IPS-20b (cell line): Measurements from ENCODE around the gene TMEM80.

Source experiments
- H3K27ac ChIP-seq: one replicate; pipeline ENCODE4 v1.5.1; 2013; ENCODE audit warnings: low read length
- H3K27me3 ChIP-seq: 2 replicates; pipeline ENCODE4 v1.6.1; 2013; ENCODE audit warnings: mild to moderate bottlenecking, low read length, inconsistent platforms; ENCODE audit not compliant: insufficient read depth
- H3K36me3 ChIP-seq: 2 replicates; pipeline ENCODE4 v1.6.1; 2013; ENCODE audit warnings: low read depth, mild to moderate bottlenecking, inconsistent platforms, low read length, moderate library complexity; ENCODE audit not compliant: insufficient read depth
- H3K4me1 ChIP-seq: 2 replicates; pipeline ENCODE4 v1.6.1; 2013; ENCODE audit warnings: mild to moderate bottlenecking, control low read depth, inconsistent platforms, low read length, moderate library complexity; ENCODE audit not compliant: insufficient read depth
- H3K4me3 ChIP-seq: 2 replicates; pipeline ENCODE4 v1.5.1; 2013; ENCODE audit warnings: mild to moderate bottlenecking, low read length, inconsistent platforms
- H3K9ac ChIP-seq: 2 replicates; pipeline ENCODE4 v1.6.1; 2013; ENCODE audit warnings: low read depth, mild to moderate bottlenecking, inconsistent platforms, low read length, moderate library complexity
- H3K9me3 ChIP-seq: 2 replicates; pipeline ENCODE4 v1.6.1; 2013; ENCODE audit warnings: mild to moderate bottlenecking, low read depth, low read length, inconsistent platforms; ENCODE audit not compliant: insufficient read depth

Gene TMEM80

DNA sequence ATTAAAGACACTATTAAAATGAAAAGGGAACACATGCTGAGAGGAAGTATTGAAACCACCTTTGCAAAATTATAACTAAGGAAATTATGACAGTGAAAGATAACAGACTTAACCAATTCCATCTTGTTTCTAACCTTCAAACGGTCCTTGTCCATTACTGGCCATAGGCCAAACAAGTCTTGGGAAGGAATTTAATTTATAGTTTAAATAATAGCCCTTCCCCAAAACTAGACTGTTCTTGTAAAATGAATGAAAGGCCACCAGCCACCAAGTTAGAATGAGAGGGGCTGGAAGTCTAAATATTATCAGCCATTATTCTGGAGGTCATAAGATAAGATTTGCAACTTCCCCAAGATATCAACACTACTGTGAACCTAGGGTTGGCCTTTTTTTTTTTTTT lies 49.8 kb downstream of the TMEM80 start:
- H3K27ac ChIP-seq, result no peak overlapping the region

GRCh38 chr11:746289-747157 lies 50.9 kb downstream of the TMEM80 start:
- H3K4me1 ChIP-seq, result peaks cover 7% of the 10 kb centered on the region; the same call in 1 of the 2 replicates
- peak overlapping the region; percentile 86 for H3K4me3 ChIP-seq
- no peaks in the 10 kb centered on the region for H3K9me3 ChIP-seq
- H3K36me3 ChIP-seq, result peaks cover 3% of the 10 kb centered on the region; the same call in 1 of the 2 replicates
- peak overlapping the region; percentile 94 for H3K9ac ChIP-seq
- H3K27ac ChIP-seq, result peak overlapping the region; percentile 87
- no peaks in the 10 kb centered on the region for H3K27me3 ChIP-seq

More for the DNA sequence above, 49.8 kb downstream of the TMEM80 start:
- no peaks in the 10 kb centered on the region for H3K9me3 ChIP-seq
- no peaks in the 10 kb centered on the region for H3K27me3 ChIP-seq
- peaks cover 7% of the 10 kb centered on the region; the same call in 1 of the 2 replicates for H3K4me1 ChIP-seq
- no peak overlapping the region for H3K4me3 ChIP-seq
- peak overlapping the region; percentile 20; the same call in 1 of the 2 replicates for H3K9ac ChIP-seq
- peaks cover 3% of the 10 kb centered on the region; the same call in 1 of the 2 replicates for H3K36me3 ChIP-seq

- peak within 1 kb of the TSS; percentile 86 for H3K4me3 ChIP-seq
- peaks cover 7% of the 10 kb centered on the region; the same call in 1 of the 2 replicates for H3K4me1 ChIP-seq
- no peaks in the 10 kb centered on the region for H3K27me3 ChIP-seq
- H3K36me3 ChIP-seq, result peaks cover 5% of the 10 kb centered on the region; the same call in 1 of the 2 replicates
- no peaks in the 10 kb centered on the region for H3K9me3 ChIP-seq
- H3K27ac ChIP-seq, result peak within 1 kb of the TSS; percentile 87
- peak within 1 kb of the TSS; percentile 94 for H3K9ac ChIP-seq
Measured at GRCh38 chr11:747158-748006, 51.8 kb downstream of the TMEM80 start, which contains the start of gene TALDO1. TSS of gene TALDO1 (plus strand) at chr11:747464. CDS start at chr11:747482, 18 bp downstream.

DNA sequence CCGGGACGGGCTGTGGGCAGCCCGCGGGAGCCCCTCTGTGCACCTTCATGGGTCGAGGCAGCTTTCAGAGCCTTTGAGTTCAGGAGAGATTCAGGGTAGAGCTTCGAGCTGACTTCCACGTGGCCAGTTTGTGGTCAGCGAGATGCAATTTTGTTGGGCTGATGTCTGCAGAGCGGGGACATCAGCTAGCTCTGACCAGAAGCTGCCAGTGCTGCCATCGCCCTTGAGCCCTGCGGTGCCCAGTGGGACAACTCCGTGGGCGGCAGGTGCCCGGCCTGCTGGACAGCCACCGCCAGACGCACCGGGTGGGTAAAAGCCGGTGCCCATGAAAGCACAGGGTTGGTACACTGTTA lies 52.4 kb downstream of the TMEM80 start:
- Histone ChIP-seq H3K4me1 (peaks cover 7% of the 10 kb centered on the region; the same call in 1 of the 2 replicates), H3K27me3 (no peaks in the 10 kb centered on the region), H3K27ac (no peak overlapping the region), H3K9ac (peak overlapping the region; percentile 94), H3K9me3 (no peaks in the 10 kb centered on the region), H3K4me3 (peak overlapping the region; percentile 86), H3K36me3 (peaks cover 9% of the 10 kb centered on the region; the same call in 1 of the 2 replicates)

- Histone ChIP-seq H3K4me3 (no peak overlapping the region), H3K27ac (no peak overlapping the region), H3K4me1 (peaks cover 7% of the 10 kb centered on the region; the same call in 1 of the 2 replicates), H3K9ac (no peak overlapping the region), H3K36me3 (peaks cover 9% of the 10 kb centered on the region; the same call in 1 of the 2 replicates), H3K9me3 (no peaks in the 10 kb centered on the region), H3K27me3 (no peaks in the 10 kb centered on the region)
Measured at GRCh38 chr11:749731-750130, 54.1 kb downstream of the TMEM80 start.
